Fibroblast of the aortic adventitia (primary cell): ENCODE results near the gene PCSK6. TPM values are rescaled to one million over a fixed set of nuclear protein-coding genes. Genes with fewer than 3 reads are reported as not detected.

Experiments used
- DNase-seq: peaks from one replicate; pipeline ENCODE4 v3.0.0-alpha.2; 2010; ENCODE audit warnings: low read depth
- H3K4me3 ChIP-seq: 2 replicates; pipeline ENCODE4 v1.5.1; 2011; ENCODE audit warnings: low read depth, mild to moderate bottlenecking, control low read depth, low read length, moderate library complexity
- total RNA-seq: library from RNA; depleted of rRNA; stranded (reverse); fragments of >200 nt; gene quantifications from 2 replicates; pipeline ENCODE4 v1.2.3, GENCODE V29; 2012; ENCODE audit warnings: low replicate concordance
- TF ChIP-seq, protein P1 (sequence below): IDR thresholded peaks from 2 replicates; pipeline ENCODE4 v1.5.1; 2011; ENCODE audit warnings: mild to moderate bottlenecking, low read length, control low read depth, inconsistent platforms; ENCODE audit not compliant: insufficient read depth

The PCSK6 gene
- total RNA-seq, 1 donor: 0.81 TPM

DNA sequence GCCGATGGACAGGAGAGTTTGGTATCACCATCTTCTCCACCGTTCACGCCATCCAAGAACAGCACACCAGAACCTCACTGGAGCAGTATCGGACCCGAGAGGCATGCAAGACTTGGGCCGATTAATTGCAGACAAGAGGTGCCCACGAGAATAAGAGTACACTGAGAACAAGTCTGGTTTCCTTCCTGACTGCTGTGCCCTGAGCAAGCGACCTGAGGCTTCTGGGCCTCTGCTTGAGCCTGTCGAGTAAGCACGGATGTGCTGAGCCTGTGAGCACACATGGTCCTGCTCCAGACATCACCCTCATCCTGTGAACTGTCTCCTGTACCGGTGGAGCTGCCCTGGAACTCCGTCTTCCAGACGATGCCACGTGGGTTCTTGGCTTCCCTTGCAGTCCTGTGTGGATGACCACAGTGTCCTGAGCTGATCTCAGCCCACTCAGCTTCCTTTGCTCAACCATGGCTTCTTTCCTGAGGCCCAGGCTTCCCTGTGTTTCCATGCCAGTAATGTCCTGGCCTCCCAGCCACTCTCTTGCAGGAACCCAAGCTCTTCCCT, 160.1 kb downstream of the PCSK6 start:
- H3K4me3 ChIP-seq: no peak overlapping the region
- TF ChIP-seq, protein P1, sequence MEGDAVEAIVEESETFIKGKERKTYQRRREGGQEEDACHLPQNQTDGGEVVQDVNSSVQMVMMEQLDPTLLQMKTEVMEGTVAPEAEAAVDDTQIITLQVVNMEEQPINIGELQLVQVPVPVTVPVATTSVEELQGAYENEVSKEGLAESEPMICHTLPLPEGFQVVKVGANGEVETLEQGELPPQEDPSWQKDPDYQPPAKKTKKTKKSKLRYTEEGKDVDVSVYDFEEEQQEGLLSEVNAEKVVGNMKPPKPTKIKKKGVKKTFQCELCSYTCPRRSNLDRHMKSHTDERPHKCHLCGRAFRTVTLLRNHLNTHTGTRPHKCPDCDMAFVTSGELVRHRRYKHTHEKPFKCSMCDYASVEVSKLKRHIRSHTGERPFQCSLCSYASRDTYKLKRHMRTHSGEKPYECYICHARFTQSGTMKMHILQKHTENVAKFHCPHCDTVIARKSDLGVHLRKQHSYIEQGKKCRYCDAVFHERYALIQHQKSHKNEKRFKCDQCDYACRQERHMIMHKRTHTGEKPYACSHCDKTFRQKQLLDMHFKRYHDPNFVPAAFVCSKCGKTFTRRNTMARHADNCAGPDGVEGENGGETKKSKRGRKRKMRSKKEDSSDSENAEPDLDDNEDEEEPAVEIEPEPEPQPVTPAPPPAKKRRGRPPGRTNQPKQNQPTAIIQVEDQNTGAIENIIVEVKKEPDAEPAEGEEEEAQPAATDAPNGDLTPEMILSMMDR: no peak
- DNase-seq: no peak

DNA sequence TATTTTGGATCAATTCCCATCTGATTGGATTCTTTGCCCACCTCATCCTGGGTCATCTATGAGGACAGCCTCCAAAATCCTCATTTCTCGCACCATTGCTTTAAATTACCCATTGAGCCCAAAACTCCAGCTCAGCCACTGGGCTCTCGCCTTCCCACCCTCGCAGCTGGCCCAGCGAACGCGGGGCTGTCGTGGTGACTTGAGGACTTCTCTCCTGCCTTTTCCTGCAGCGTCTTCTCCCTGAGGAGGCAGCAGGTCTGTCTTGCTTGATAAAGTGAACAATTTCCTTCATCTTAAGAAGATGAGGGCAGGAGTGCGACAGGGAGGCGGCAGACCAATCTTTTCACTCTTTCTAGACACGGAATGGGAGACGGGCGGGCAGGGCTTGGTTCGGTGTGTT, 161.5 kb downstream of the PCSK6 start:
- no peak for DNase-seq
- TF ChIP-seq, protein P1: no peak

DNA sequence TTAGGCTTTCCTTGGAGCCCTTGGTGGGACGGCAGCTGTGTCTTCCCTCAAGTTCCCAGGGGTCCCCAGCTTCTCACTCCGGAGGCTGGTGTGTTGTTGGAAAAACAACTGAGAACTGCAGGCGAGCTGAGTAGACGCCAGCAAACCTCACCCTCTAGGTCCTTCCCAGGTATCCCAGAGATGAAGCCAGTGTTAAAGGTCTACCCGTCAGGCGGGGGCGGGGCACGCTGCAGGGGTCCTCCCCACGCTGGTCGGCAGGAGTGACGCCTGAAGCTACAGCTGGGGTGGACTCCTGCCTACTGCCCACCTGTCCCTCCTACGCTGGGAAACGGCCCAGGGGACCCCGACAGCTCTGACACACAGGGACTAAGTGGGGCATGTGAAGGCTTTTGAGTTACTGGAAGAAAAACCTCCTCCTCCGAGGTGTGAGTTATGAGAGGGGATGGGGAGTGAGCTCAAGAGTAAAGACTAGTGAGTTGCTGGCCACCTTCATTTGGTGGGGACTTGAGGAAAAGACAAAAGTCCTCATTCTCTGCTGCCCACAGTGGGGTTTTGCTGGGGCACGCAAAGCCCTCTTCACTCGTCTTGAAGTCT, 162.3 kb downstream of the PCSK6 start:
- DNase-seq: no peak
- no peak overlapping the region for H3K4me3 ChIP-seq
- TF ChIP-seq, protein P1: no peak

More for the DNA sequence above, 161.5 kb downstream of the PCSK6 start:
- no peak overlapping the region for H3K4me3 ChIP-seq

DNA sequence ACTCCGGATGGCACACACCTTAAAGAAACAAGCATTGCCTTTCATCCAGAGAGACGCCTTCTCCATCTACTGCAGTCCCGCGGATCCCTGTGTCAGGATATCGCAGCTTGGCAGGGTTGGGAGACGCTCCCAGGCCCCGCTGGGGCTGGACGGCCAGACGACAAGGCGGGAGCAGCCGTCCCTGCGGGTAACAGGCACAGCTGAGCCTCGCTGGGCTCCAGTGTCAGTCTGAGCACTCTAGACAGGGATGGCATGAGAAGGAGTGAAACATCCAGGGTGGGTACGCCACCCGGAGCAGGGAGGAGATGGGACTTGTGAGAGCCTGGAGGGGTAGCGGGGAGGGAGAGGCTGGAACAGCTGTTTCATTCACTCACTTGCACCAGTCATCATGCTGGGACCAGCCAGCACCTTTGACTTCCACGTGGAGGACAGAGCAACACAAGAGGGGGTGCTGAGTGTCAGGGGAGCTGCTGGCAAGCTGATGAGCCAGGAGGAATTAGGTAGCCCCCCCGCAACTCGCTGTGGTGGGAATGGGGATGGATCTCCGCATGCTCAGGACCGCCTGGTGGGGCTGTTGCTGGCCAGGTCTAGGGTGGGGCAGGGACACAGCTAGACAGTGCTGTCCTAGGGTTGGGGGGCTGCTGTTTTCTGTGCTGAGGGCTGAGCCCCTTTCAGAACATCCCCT, 162.9 kb downstream of the PCSK6 start:
- no peak for DNase-seq
- TF ChIP-seq, protein P1: no peak
- no peak overlapping the region for H3K4me3 ChIP-seq

DNA sequence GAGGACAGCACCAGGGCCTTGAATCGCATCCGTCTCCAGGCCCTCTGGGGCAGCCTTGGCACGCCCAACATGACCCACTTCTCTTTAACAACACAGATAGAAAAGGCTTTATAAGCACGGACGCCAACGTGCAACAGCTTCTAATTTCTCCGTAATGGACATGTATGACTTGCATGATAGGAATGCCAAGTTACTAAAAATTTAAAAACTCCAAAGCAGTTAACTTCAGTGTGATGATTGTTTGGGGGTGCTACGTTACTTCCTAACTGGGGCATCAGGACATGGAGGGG, 163.5 kb downstream of the PCSK6 start:
- H3K4me3 ChIP-seq: no peak overlapping the region
- no peak for DNase-seq
- TF ChIP-seq, protein P1: no peak

DNA sequence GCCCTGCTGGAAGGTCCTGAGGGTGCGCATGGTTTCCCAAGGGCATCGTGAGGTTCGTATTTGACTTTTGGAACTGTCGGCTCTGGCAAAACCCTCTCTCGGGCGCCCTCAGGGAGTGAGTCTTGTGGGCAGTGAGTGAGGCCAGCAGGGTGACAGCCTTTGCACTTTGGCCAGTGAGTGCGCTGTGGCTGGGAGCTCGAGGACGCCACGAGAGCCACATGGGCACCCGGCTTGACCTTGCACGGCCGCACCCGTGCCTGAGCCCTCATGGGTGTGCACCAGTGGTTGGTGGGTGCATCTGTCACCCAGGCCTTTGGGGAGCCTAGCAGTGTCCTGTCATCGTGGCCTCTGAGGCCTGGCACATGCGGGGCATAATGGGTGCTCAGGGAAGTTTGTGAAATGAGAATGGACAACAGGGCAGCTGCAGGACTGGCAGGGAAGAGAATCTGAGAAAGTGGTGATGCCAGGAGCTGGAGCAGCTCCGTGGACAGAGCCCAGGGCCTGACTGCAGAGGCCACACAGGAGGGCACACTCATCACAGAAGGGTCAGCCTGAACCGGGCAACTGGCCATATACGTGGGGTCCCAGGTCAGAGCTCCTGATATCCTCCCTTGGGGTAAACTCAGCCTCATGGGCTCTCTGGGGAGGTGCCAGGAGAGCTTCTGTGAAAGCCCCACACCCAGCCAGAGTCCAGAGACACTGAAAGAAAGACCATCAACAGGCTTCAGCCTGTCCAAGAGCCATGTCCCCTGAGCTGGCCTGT, 164.1 kb downstream of the PCSK6 start:
- H3K4me3 ChIP-seq: no peak overlapping the region
- DNase-seq: no peak

More for the DNA sequence above, 164.1 kb downstream of the PCSK6 start:
- TF ChIP-seq, protein P1: no peak
